OCI-LY7 (cell line): ENCODE measurements around the gene ZNF79. TPM values are rescaled to one million over a fixed set of nuclear protein-coding genes. Genes with fewer than 3 reads are reported as not detected.

Experiments
- BruUV-seq: library from RNA; stranded (reverse); fragments of 400-500 nt; replicated peaks from 2 replicates; lab custom pipeline; 2021; lab: Mats Ljungman, UMichigan
- CTCF ChIA-PET: fragments of 300-600 bp; sonication (Branson Sonifier 250); formaldehyde crosslinking; loops from one replicate; lab custom pipeline; 2022; ENCODE audit warnings: antibody characterized with exemption; ENCODE audit not compliant: unreplicated experiment; lab: Charles Lee
- POLR2A ChIA-PET: fragments of 300-600 bp; sonication (Branson Sonifier 250); formaldehyde crosslinking; loops from one replicate; lab custom pipeline; 2022; ENCODE audit warnings: antibody characterized with exemption; lab: Charles Lee
- DNase-seq: peaks from one replicate; pipeline ENCODE4 v3.0.0-alpha.2; 2015; ENCODE audit warnings: low spot score
- H2AFZ ChIP-seq: fragments of 200-600 bp; sonication (generic), shearing (Covaris generic); 2 replicates; pipeline ENCODE4 v1.6.1; 2014; ENCODE audit warnings: mild to moderate bottlenecking, antibody characterized with exemption, low read length, moderate library complexity
- H3K27ac ChIP-seq: fragments of 200-600 bp; sonication (generic); 2 replicates; pipeline ENCODE4 v1.5.1; 2014; ENCODE audit warnings: mixed run types, low read depth, mild to moderate bottlenecking, moderate library complexity, low read length, inconsistent platforms; ENCODE audit not compliant: poor library complexity, severe bottlenecking
- H3K36me3 ChIP-seq: fragments of 200-600 bp; sonication (generic); 2 replicates; pipeline ENCODE4 v1.6.1; 2014; ENCODE audit warnings: mild to moderate bottlenecking, antibody characterized with exemption, low read length, moderate library complexity, mixed read lengths; ENCODE audit not compliant: insufficient read depth
- H3K4me1 ChIP-seq: fragments of 200-600 bp; sonication (generic); 2 replicates; pipeline ENCODE4 v1.5.1; 2014; ENCODE audit warnings: mild to moderate bottlenecking, low read length; ENCODE audit not compliant: insufficient read depth, poor library complexity, severe bottlenecking
- H3K4me2 ChIP-seq: fragments of 200-600 bp; sonication (generic); 2 replicates; pipeline ENCODE4 v1.6.1; 2014; ENCODE audit warnings: mild to moderate bottlenecking, low read length
- H3K4me3 ChIP-seq: fragments of 200-600 bp; sonication (generic); 2 replicates; pipeline ENCODE4 v1.5.1; 2014; ENCODE audit warnings: mild to moderate bottlenecking, low read depth, low read length; ENCODE audit not compliant: poor library complexity, severe bottlenecking
- H3K79me2 ChIP-seq: fragments of 200-600 bp; sonication (generic); 2 replicates; pipeline ENCODE4 v1.6.1; 2016; ENCODE audit warnings: low read depth, mild to moderate bottlenecking, low read length, moderate library complexity, mixed read lengths; ENCODE audit not compliant: insufficient read depth
- H3K9me2 ChIP-seq: fragments of 200-600 bp; sonication (generic); 2 replicates; pipeline ENCODE4 v1.6.1; 2016; ENCODE audit warnings: mild to moderate bottlenecking, low read length, mixed read lengths; ENCODE audit not compliant: insufficient read depth
- H3K9me3 ChIP-seq: fragments of 200-600 bp; sonication (generic); 2 replicates; pipeline ENCODE4 v1.6.1; 2014; ENCODE audit warnings: mild to moderate bottlenecking, mixed run types, low read length, mixed read lengths
- H4K20me1 ChIP-seq: fragments of 200-600 bp; sonication (generic); 2 replicates; pipeline ENCODE4 v1.6.1; 2014; ENCODE audit warnings: mild to moderate bottlenecking, antibody characterized with exemption, low read length, moderate library complexity, mixed read lengths; ENCODE audit not compliant: insufficient read depth
- CTCF ChIP-seq: fragments of 200-600 bp; sonication (generic); conservative IDR thresholded peaks from 2 replicates; pipeline ENCODE4 v1.5.1; 2014; ENCODE audit warnings: mild to moderate bottlenecking, antibody characterized with exemption, low read length, moderate library complexity, mixed read lengths
- EZH2phosphoT487 ChIP-seq: fragments of 200-600 bp; sonication (generic); IDR thresholded peaks from 2 replicates; pipeline ENCODE4 v1.6.1; 2018; ENCODE audit warnings: low read depth, borderline replicate concordance, mild to moderate bottlenecking, mixed run types, antibody characterized with exemption, low read length, moderate library complexity, mixed read lengths
- intact Hi-C: fragments of 100-400 bp; cut with micrococcal nuclease; formaldehyde crosslinking; loops from one replicate; pipeline ENCODE4 v1.10.0; 2022; ENCODE audit not compliant: unreplicated experiment
- total RNA-seq, 2 experiments: library from RNA; depleted of rRNA in 1 of 2; stranded (reverse); fragments of >200 nt in 1 of 2; shearing (Covaris generic) in 1 of 2; gene quantifications; 2 replicates each; pipeline ENCODE4 v1.2.3, GENCODE V29; 2014 to 2022

The ZNF79 gene
- total RNA-seq, 2 experiments from 2014 or later = 9.4 to 14.9 TPM

- H4K20me1 ChIP-seq = no peaks in the 10 kb centered on the region
- H3K9me2 ChIP-seq = no peaks in the 10 kb centered on the region
- H3K79me2 ChIP-seq = no peaks in the 10 kb centered on the region
- H3K27ac ChIP-seq = no peak overlapping the region
- H3K4me3 ChIP-seq = no peak overlapping the region
- ChIA-PET CTCF (no interaction called here), POLR2A (no interaction called here)
- H3K4me1 ChIP-seq = no peaks in the 10 kb centered on the region
- intact Hi-C loops = no loop called here
- peaks cover 23% of the 10 kb centered on the region for H3K36me3 ChIP-seq
- no peak overlapping the region for H2AFZ ChIP-seq
- TF ChIP-seq CTCF (no peak), EZH2phosphoT487 (no peak)
- BruUV-seq = no TSS peak
- no peak for DNase-seq
- no peaks in the 10 kb centered on the region for H3K9me3 ChIP-seq
- no peak overlapping the region for H3K4me2 ChIP-seq
Measured at GRCh38 chr9:127491516-127491915, 67.3 kb downstream of the ZNF79 start.

- H3K4me3 ChIP-seq = no peak overlapping the region
- intact Hi-C loops = no loop called here
- no peaks in the 10 kb centered on the region for H3K79me2 ChIP-seq
- no peak overlapping the region for H2AFZ ChIP-seq
- H4K20me1 ChIP-seq = no peaks in the 10 kb centered on the region
- H3K36me3 ChIP-seq = peaks cover 22% of the 10 kb centered on the region
- BruUV-seq = no TSS peak
- ChIA-PET POLR2A (no interaction called here), CTCF (interaction anchor here (0.6 kb wide), 1 partner anchor 128 kb away, joined by 3 read pairs; no protein-coding TSS in a partner anchor)
- TF ChIP-seq CTCF = no peak
- no peak for TF ChIP-seq EZH2phosphoT487
- H3K9me3 ChIP-seq = no peaks in the 10 kb centered on the region
- H3K4me2 ChIP-seq = no peak overlapping the region
- no peaks in the 10 kb centered on the region for H3K9me2 ChIP-seq
- H3K27ac ChIP-seq = no peak overlapping the region
- DNase-seq = no peak
- H3K4me1 ChIP-seq = no peaks in the 10 kb centered on the region
Measured at GRCh38 chr9:127492616-127493015, 68.4 kb downstream of the ZNF79 start.

DNA sequence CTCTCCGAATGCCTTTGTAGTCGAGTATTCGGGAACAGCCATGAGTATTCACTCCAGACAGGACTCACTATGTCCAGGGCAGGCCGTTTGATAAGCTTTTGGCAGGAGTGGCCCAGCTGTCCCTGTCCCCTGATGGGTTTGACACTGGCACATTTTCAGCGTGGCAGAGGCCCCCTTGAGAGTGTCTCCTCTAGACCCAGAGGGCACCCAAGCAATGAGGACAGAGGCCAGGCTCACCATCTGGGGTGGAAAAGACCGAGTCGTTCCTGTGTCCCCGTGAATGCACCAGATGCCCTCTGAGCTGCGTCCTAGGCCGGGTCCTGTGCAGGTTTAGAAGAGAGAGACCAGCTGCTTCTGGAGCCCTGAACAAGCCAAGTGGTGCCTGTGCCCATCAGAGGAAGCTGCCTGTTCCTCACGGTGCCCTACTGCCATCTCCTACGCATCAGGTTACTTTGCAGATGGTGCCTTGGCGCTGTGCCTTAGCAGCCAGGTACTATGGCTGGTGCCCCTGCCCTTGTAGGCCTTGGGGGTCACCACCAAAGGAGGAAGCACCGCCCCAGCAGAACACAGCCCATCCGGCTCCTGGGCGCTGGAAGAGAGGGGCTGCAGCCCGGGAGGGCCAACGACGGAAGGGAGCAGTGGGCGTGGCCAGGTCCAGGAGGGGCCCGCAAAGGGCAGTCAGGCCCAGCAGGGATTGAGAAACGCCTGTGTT lies 69.6 kb downstream of the ZNF79 start:
- Histone ChIP-seq H3K9me2 (no peaks in the 10 kb centered on the region), H3K4me3 (no peak overlapping the region), H3K4me1 (no peaks in the 10 kb centered on the region), H4K20me1 (no peaks in the 10 kb centered on the region), H3K27ac (no peak overlapping the region), H3K79me2 (no peaks in the 10 kb centered on the region), H2AFZ (no peak overlapping the region), H3K4me2 (no peak overlapping the region), H3K36me3 (peaks cover 22% of the 10 kb centered on the region), H3K9me3 (no peaks in the 10 kb centered on the region)
- intact Hi-C loops = no loop called here
- BruUV-seq = no TSS peak
- DNase-seq = no peak
- CTCF ChIA-PET = no interaction called here
- POLR2A ChIA-PET = no interaction called here
- TF ChIP-seq CTCF = no peak
- no peak for TF ChIP-seq EZH2phosphoT487
